HL-60 (cell line): ENCODE measurements around the gene TRH.

ENCODE experiments used
- DNase-seq, 2 experiments: peaks; one replicate each; pipeline ENCODE4 v3.0.0-alpha.2; 2010 to 2020; ENCODE audit warnings: low read depth in 1 of 2, low spot score in 1 of 2
- H3K27ac ChIP-seq: fragments of 250-450 bp; sonication (Bioruptor Pico); replicated peaks from 2 replicates; pipeline ENCODE4 v1.5.1; 2020; ENCODE audit warnings: mild to moderate bottlenecking, moderate library complexity
- H3K27me3 ChIP-seq: fragments of 250-450 bp; sonication (Bioruptor Pico); 2 replicates; pipeline ENCODE4 v1.5.1; 2021; ENCODE audit warnings: mild to moderate bottlenecking, moderate library complexity; ENCODE audit not compliant: insufficient read depth, poor library complexity, severe bottlenecking
- H3K4me3 ChIP-seq: replicated peaks from 2 replicates; pipeline ENCODE4 v1.5.1; 2011; ENCODE audit warnings: mild to moderate bottlenecking, control low read depth, low read length; ENCODE audit not compliant: insufficient read depth
- GABPA ChIP-seq: IDR thresholded peaks from 2 replicates; pipeline ENCODE4 v1.6.1; 2012; ENCODE audit warnings: low read depth
- POLR2AphosphoS5 ChIP-seq: IDR thresholded peaks from 2 replicates; pipeline ENCODE4 v1.6.1; 2012; ENCODE audit warnings: low read depth
- SPI1 ChIP-seq: IDR thresholded peaks from 2 replicates; pipeline ENCODE4 v1.6.1; 2012; ENCODE audit warnings: low read depth, mild to moderate bottlenecking, borderline replicate concordance
- TF ChIP-seq, protein P1 (sequence below): IDR thresholded peaks from one replicate; pipeline ENCODE4 v1.5.1; 2011; ENCODE audit warnings: low read length, control low read depth, inconsistent platforms; ENCODE audit not compliant: insufficient read depth
- TF ChIP-seq, protein P2 (sequence below): IDR thresholded peaks from 2 replicates; pipeline ENCODE4 v1.6.1; 2012; ENCODE audit warnings: low read depth; ENCODE audit not compliant: insufficient replicate concordance

TRH gene

DNA sequence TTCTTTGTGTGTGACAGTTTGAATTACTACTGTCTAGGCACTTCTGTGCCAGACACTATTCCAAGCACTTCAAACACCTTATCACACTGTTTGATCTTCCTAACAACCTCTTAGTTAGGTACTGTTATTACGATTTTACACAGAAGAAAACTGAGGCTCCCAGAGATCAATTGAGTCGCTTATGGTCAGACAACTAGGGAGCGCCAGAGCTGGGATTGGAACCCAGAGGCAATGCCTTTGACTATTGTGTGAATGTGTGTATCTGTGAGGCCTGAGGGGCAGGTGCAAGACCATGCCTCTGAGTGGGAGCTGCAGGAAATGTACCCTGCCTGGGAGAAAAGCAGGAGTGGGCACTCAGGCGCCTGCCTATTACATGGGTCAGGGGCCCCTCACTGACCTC is 1.8 kb downstream of the TRH start:
- Histone ChIP-seq H3K4me3 (no peak overlapping the region), H3K27me3 (peaks cover 31% of the 10 kb centered on the region), H3K27ac (no peak overlapping the region)
- TF ChIP-seq POLR2AphosphoS5, result no peak
- TF ChIP-seq, protein P1, sequence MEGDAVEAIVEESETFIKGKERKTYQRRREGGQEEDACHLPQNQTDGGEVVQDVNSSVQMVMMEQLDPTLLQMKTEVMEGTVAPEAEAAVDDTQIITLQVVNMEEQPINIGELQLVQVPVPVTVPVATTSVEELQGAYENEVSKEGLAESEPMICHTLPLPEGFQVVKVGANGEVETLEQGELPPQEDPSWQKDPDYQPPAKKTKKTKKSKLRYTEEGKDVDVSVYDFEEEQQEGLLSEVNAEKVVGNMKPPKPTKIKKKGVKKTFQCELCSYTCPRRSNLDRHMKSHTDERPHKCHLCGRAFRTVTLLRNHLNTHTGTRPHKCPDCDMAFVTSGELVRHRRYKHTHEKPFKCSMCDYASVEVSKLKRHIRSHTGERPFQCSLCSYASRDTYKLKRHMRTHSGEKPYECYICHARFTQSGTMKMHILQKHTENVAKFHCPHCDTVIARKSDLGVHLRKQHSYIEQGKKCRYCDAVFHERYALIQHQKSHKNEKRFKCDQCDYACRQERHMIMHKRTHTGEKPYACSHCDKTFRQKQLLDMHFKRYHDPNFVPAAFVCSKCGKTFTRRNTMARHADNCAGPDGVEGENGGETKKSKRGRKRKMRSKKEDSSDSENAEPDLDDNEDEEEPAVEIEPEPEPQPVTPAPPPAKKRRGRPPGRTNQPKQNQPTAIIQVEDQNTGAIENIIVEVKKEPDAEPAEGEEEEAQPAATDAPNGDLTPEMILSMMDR, result no peak
- TF ChIP-seq, protein P2, sequence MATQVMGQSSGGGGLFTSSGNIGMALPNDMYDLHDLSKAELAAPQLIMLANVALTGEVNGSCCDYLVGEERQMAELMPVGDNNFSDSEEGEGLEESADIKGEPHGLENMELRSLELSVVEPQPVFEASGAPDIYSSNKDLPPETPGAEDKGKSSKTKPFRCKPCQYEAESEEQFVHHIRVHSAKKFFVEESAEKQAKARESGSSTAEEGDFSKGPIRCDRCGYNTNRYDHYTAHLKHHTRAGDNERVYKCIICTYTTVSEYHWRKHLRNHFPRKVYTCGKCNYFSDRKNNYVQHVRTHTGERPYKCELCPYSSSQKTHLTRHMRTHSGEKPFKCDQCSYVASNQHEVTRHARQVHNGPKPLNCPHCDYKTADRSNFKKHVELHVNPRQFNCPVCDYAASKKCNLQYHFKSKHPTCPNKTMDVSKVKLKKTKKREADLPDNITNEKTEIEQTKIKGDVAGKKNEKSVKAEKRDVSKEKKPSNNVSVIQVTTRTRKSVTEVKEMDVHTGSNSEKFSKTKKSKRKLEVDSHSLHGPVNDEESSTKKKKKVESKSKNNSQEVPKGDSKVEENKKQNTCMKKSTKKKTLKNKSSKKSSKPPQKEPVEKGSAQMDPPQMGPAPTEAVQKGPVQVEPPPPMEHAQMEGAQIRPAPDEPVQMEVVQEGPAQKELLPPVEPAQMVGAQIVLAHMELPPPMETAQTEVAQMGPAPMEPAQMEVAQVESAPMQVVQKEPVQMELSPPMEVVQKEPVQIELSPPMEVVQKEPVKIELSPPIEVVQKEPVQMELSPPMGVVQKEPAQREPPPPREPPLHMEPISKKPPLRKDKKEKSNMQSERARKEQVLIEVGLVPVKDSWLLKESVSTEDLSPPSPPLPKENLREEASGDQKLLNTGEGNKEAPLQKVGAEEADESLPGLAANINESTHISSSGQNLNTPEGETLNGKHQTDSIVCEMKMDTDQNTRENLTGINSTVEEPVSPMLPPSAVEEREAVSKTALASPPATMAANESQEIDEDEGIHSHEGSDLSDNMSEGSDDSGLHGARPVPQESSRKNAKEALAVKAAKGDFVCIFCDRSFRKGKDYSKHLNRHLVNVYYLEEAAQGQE, result no peak
- TF ChIP-seq SPI1, result no peak
- no peak for TF ChIP-seq GABPA
- DNase-seq, result no peak

DNA sequence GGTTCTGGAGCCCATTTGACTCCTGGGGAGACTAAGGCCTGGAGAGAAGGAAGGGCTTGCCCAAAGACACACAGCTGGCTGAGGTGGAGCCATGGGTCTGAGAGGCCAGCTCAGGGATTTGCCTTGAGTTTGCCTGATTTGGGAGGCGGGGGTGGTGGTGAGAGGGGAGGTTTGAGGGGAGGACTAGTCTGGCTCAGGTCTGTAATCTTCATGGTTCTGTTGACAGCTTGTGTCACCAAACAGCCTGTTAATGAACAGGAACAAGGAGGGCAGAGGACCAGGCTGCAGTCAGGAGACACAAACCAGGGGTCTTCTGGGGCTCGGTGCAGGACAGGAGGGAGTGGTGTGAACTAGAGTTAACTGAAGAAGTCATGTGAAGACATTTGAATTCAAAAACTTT is 3.6 kb downstream of the TRH start:
- Histone ChIP-seq H3K27me3 (peaks cover 31% of the 10 kb centered on the region), H3K4me3 (no peak overlapping the region), H3K27ac (no peak overlapping the region)
- TF ChIP-seq SPI1, result no peak
- no peak for TF ChIP-seq GABPA
- TF ChIP-seq POLR2AphosphoS5, result no peak
- TF ChIP-seq, protein P2, result no peak
- TF ChIP-seq, protein P1, result no peak
- no peak for DNase-seq

DNA sequence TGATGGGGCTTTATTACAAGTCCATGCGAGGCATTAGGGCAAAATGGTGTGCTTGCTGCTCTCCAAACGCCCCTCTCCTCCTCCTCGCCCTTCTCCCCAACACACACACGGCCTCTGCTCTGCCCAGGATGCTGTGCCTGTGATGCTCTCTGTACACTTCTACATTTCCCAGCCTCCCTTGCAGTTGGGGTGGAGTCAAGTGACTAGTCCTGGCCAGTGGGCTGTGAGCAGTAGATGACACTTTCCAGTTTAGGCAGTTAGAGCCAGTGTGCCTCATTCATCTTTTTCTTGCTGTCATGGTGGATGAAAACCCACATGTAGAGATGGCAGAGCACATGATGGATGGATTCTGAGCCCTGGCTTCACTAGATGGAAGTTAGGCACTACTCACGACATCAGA is 5.4 kb downstream of the TRH start:
- Histone ChIP-seq H3K4me3 (no peak overlapping the region), H3K27me3 (peaks cover 17% of the 10 kb centered on the region), H3K27ac (no peak overlapping the region)
- TF ChIP-seq POLR2AphosphoS5, result no peak
- TF ChIP-seq SPI1, result no peak
- TF ChIP-seq, protein P1, result no peak
- no peak for DNase-seq

DNA sequence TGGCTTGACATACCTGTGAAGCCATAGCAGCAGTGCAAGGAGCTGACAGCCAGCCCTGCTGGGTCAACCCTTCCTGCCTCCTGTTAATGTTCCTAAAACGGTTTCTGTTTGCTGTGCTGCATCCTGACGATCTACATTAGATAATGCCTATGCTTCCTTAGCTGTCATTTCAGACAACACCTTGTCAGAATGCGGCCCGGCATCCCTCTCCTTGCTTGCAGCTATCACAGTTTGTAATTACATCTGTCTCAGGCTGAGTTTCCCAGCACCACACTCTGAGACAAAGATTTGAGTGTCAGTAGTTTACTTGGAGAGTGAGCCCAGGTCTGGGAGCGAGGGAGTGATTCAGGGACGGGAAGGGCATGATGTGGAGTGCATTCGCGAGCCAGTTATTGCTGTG is 9.0 kb downstream of the TRH start:
- TF ChIP-seq SPI1 (no peak), POLR2AphosphoS5 (no peak), GABPA (no peak)
- TF ChIP-seq, protein P2, result no peak
- TF ChIP-seq, protein P1, result no peak
- Histone ChIP-seq H3K27me3 (no peaks in the 10 kb centered on the region), H3K4me3 (no peak overlapping the region), H3K27ac (no peak overlapping the region)
- no peak for DNase-seq
